ENCODE measurements around the gene SPR. TPM values are rescaled to one million over a fixed set of nuclear protein-coding genes. Genes with fewer than 3 reads are reported as not detected.

SPR gene
- total and polyA plus RNA-seq, 2 of the 13 experiments (the other 11 are each of a cell fraction or from before 2014, with no cell fraction given) = 34.0 to 96.0 TPM

DNA sequence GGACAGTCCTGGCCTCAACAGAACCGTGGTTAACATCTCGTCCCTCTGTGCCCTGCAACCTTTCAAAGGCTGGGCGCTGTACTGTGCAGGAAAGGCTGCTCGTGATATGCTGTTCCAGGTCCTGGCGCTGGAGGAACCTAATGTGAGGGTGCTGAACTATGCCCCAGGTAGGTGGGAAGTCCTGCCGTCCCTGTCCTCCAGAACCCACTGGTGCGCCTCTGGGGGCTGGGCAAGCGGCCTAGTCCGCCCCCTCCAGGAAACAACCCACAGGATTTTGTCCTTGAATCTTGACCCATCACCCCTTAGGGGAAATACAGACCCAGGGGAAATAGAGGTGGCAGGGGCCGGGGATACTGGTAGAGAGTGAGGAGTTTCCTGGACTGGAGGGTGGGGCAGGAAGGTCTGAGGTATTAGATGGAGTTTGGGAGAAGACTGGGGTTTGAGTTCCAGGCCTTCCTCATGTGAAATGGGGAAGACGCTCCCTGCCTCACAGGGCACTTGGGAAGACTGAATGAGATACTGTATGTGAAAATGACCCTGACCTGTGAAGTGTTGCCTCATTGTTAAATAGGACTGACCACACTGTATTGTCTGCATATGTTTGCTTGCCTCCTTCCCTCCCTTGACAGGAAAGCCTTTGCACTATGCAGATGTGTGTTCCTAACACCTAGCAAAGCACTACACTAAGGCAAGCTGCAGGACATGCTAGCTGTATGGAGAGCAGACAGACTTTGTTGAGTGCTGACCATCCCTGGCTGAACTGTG lies 1.4 kb downstream of the SPR start (continued):
- TF ChIP-seq ZNF781 (CRISPR knock-in tag; IDR thresholded peaks at IDR 0.05; ENCODE audit: borderline replicate concordance, not compliant biosample characterization) = no peak
- TF ChIP-seq, protein P1, sequence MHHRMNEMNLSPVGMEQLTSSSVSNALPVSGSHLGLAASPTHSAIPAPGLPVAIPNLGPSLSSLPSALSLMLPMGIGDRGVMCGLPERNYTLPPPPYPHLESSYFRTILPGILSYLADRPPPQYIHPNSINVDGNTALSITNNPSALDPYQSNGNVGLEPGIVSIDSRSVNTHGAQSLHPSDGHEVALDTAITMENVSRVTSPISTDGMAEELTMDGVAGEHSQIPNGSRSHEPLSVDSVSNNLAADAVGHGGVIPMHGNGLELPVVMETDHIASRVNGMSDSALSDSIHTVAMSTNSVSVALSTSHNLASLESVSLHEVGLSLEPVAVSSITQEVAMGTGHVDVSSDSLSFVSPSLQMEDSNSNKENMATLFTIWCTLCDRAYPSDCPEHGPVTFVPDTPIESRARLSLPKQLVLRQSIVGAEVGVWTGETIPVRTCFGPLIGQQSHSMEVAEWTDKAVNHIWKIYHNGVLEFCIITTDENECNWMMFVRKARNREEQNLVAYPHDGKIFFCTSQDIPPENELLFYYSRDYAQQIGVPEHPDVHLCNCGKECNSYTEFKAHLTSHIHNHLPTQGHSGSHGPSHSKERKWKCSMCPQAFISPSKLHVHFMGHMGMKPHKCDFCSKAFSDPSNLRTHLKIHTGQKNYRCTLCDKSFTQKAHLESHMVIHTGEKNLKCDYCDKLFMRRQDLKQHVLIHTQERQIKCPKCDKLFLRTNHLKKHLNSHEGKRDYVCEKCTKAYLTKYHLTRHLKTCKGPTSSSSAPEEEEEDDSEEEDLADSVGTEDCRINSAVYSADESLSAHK (CRISPR knock-in tag; IDR thresholded peaks at IDR 0.05; ENCODE audit: borderline replicate concordance) = no peak
- TF ChIP-seq, protein P2, sequence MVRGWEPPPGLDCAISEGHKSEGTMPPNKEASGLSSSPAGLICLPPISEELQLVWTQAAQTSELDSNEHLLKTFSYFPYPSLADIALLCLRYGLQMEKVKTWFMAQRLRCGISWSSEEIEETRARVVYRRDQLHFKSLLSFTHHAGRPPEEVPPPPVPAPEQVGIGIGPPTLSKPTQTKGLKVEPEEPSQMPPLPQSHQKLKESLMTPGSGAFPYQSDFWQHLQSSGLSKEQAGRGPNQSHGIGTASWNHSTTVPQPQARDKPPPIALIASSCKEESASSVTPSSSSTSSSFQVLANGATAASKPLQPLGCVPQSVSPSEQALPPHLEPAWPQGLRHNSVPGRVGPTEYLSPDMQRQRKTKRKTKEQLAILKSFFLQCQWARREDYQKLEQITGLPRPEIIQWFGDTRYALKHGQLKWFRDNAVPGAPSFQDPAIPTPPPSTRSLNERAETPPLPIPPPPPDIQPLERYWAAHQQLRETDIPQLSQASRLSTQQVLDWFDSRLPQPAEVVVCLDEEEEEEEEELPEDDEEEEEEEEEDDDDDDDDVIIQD (CRISPR knock-in tag; IDR thresholded peaks at IDR 0.05; ENCODE audit: low read depth) = 0 out of 2 replicates have a peak, but pooled peaks have one; percentile 38
- TF ChIP-seq ISL2 (CRISPR knock-in tag; IDR thresholded peaks at IDR 0.05) = peak; percentile 82
- TF ChIP-seq ZNF207 (IDR thresholded peaks at IDR 0.05; ENCODE audit: borderline replicate concordance) = no peak
- no peak for TF ChIP-seq RBFOX2 (IDR thresholded peaks at IDR 0.05; ENCODE audit: low read depth, low read length)
- TF ChIP-seq ZNF749 (CRISPR knock-in tag; IDR thresholded peaks at IDR 0.05; ENCODE audit: borderline replicate concordance) = no peak
- no peak for TF ChIP-seq RBM22 (optimal IDR thresholded peaks at IDR 0.05; ENCODE audit: low read length)
- no peak for TF ChIP-seq SCMH1 (CRISPR knock-in tag; IDR thresholded peaks at IDR 0.05; ENCODE audit: borderline replicate concordance)
- TF ChIP-seq EP300 (IDR thresholded peaks at IDR 0.05; ENCODE audit: low read depth in 2 of 2, low read length in 2 of 2) = peak in 1 of 2 experiments; percentile 72; a peak in 2 of 4 replicates
- TF ChIP-seq EP300 (CRISPR knock-in tag; IDR thresholded peaks at IDR 0.05; ENCODE audit: borderline replicate concordance) = peak; percentile 17; the same call in 1 of the 2 replicates
- no peak for TF ChIP-seq ZNF230 (CRISPR knock-in tag; IDR thresholded peaks at IDR 0.05)
- no peak for TF ChIP-seq RAD51 (IDR thresholded peaks at IDR 0.05; ENCODE audit: borderline replicate concordance)
- TF ChIP-seq MXI1 (IDR thresholded peaks at IDR 0.05; ENCODE audit: borderline replicate concordance, low read depth, low read length) = no peak
- TF ChIP-seq RARA (CRISPR knock-in tag; IDR thresholded peaks at IDR 0.05) = peak; percentile 82
- TF ChIP-seq IKZF4 (CRISPR knock-in tag; IDR thresholded peaks at IDR 0.05; ENCODE audit: borderline replicate concordance, low read depth, not compliant biosample characterization) = no peak
- no peak for TF ChIP-seq GATAD1 (CRISPR knock-in tag; IDR thresholded peaks at IDR 0.05)
- TF ChIP-seq MATR3 (CRISPR knock-in tag; IDR thresholded peaks at IDR 0.05) = no peak
